HG03108 (cell line): ENCODE data around the gene BBC3.

Source experiments
- ATAC-seq: cut with Tn5 transposase; IDR thresholded peaks from one replicate; pipeline ENCODE4 v1.9.1; 2021; ENCODE audit warnings: moderate library complexity; ENCODE audit not compliant: unreplicated experiment

The BBC3 gene

GRCh38 chr19:47203254-47203653, 27.7 kb downstream of the BBC3 start:
- no peak for ATAC-seq

DNA sequence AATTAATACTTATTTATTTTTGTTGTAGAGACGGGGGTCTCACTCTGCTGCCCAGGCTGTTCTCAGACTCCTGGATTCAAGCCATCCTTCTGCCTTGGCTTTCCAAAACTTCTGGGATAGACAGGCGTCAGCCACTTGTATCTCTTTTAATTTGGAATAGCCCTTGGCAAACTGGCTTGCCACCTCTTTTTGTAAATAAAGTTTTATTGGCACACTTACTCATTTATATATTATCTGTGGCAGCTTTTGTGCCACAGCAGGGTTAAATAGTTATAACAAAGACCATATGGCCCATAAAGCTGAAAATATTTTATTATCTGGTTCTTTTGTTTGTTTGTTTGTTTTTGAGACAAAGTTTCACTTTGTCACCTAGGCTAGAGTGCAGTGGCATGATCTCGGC, 30.5 kb downstream of the BBC3 start:
- no peak for ATAC-seq

DNA sequence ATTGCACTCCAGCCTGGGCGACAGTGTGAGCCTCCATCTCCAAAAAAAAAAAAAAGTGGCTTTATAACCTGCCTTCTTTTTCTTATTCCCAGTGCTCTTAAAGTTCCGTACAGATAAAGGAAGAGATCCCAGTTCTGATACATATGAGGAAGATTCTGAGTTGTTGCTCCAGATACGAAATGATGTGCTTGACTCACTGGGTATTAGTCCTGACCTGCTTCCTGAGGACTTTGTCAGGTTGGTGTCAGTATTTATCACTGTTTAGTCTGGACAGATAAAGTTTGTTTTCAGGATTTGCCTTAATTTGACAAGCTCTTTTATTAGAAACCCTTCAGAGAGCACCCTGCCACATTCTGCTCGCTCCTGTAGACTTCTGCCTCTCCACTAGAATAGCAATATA, 33.9 kb downstream of the BBC3 start:
- no peak for ATAC-seq

GRCh38 chr19:47195434-47195833, 35.6 kb downstream of the BBC3 start:
- ATAC-seq, result no peak

- ATAC-seq, result no peak
Observed at GRCh38 chr19:47190167-47190727, 40.8 kb downstream of the BBC3 start.

DNA sequence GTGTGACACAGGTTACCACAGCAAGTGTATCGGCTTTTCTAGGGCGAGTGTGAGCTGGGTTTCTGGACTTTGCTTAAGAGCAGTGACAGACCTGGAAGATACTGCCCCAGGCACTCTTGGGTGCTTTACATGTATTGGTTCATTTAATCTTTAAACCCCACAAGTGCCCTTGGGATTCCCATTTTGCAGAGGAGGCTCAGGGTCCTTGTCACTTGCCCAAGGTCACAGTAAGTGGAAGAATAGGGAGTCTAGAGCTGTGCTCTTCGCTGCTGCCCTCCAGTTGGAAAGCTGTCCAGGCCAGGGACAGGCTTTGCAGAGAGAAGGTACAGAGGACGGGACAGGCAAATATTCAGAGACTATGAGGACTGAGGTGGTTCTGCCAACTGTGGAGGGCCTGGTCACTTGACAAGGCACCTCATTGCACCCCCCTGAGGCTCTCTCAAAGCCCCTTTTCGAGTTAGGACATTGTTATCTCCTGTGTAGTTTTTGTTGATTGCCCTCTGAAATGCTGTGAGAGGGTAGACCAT, 42.4 kb downstream of the BBC3 start:
- ATAC-seq, result no peak

- no peak for ATAC-seq
Observed at GRCh38 chr19:47187797-47188196, 43.2 kb downstream of the BBC3 start.

DNA sequence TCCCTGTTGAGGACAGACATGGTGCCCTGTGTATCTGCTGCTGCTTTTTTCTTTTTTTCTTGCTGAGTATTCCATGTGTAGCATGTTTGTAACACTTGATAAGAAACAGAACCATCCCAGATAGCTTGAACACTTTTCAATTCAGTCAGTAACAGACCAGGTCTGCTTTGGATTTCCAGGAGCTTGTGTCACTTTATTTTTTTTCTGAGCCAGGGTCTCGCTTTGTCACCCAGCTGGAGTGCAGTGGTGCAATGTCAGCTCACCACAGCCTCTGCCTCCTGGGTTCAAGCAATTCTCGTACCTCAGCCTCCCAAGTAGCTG, 43.7 kb downstream of the BBC3 start:
- no peak for ATAC-seq

- ATAC-seq, result peak; percentile 75
Observed at GRCh38 chr19:47186446-47187334, 44.3 kb downstream of the BBC3 start.

DNA sequence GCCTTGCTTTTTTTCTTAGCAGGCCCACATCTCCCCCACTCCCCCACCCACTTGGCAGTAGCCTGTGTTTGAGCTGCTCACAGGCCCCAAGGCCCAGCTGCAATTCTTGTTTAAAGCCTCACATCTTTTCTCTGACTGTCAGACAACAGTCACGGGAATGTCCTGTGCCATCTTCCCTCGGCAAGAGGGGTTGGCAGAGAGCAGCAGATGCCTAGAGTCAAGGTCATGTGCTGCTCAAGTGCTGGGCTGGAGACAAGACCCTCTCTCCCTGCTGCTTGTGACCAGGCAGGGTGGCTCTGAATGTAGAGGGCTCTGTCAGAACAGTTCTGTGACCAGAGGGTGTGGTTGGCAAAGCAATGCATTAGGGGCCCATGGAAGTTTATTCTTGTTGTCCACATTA, 47.4 kb downstream of the BBC3 start:
- ATAC-seq, result no peak

DNA sequence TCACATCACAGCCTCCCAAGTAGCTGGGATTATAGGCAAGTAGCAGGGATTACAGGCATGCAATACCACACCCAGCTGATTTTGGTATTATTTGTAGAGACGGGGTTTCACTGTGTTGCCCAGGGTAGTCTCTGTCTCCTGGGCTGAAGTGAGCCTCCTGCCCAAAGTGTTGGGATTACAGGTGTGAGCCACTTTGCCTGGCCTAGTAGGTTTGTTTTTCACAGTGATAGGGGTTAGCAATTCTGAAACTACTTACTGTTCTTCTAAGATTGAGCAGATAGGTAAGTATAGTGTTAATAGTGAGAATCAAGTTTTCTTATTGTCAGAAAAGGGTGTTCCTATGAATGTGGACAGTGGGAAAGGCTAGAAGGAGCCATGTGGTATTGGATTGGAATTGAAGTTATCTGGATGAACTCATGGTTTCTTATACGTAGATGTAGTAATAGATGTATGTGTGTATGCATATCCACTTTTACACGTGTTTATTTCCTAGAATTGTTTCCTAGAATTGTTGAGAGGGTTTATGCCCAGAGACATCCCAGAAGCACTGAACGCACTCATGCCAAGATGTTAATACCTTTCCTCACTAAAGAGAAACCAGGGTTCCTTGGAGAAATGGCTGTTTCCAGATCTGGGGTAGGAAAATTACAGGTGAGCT, 51.2 kb downstream of the BBC3 start:
- ATAC-seq, result no peak

- ATAC-seq, result no peak
Observed at GRCh38 chr19:47176627-47177090, 54.3 kb downstream of the BBC3 start.

GRCh38 chr19:47176071-47176626, 54.9 kb downstream of the BBC3 start:
- ATAC-seq, result no peak

DNA sequence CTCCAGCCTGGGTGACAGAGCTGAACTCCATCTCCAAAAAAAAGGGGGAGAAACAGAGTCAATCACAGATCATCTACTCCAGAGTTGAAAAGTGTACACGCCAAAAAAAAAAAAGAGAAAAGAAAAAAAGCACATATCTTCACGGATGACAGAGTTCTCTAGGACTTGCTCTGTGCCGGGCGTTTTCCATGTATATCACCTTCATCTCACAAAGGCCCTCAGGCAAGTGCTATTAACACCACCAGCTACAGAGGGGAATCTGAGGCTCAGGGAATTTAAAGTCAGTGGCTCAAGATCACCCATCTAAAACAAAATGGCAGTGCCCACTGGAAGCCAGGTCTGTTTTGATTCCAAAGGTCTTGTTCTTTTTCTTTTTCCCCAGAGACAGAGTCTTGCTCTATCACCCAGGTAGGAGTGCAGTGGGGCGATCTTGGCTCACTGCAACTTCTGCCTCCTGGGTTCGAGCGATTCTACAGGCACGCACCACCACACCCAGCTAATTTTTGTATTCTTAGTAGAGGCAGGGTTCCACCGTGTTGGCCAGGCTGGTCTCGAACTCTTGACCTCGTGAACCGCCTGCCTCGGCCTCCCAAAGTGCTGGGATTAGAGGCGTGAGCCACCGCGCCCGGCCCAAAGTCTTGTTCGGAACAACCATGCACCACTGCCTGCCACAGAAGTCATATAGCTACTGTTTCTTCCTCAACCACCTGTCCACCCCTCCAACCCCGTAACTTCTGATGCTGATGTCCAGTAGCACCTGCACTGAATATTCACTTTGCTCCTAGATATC, 58.1 kb downstream of the BBC3 start:
- ATAC-seq, result no peak
